Measurements from ENCODE around the gene BST1.

GRCh38 chr4:15695240-15695699 lies 7.6 kb upstream of the BST1 start:
- TF ChIP-seq CTCF (IDR thresholded peaks at IDR 0.05; ENCODE audit: insufficient read depth, low read length): no peak
- TF ChIP-seq POLR2AphosphoS5 (IDR thresholded peaks at IDR 0.05; ENCODE audit: low read depth): no peak
- TF ChIP-seq REST (IDR thresholded peaks at IDR 0.05; ENCODE audit: insufficient replicate concordance, low read depth): no peak

All from HL-60 (cell line).